Motor neuron (in vitro differentiated cells): Measurements from ENCODE around the gene LNP1. TPM values are rescaled to one million over a fixed set of nuclear protein-coding genes. Genes with fewer than 3 reads are reported as not detected.

Experiments used
- ATAC-seq, 8 experiments: fragments of 200-7000 bp; cut with Tn5 transposase; replicated peaks in 6 of 8; 2 replicates each; pipeline ENCODE4 v1.8.0; 2021; ENCODE audit warnings: mild to moderate bottlenecking in 8 of 8, moderate library complexity in 8 of 8
- H3K27ac ChIP-seq, 2 donors: fragments of 250-450 bp; sonication (Bioruptor Pico); 2 replicates each; pipeline ENCODE4 v1.9.0; 2021; ENCODE audit warnings: antibody characterized with exemption in 2 of 2, mild to moderate bottlenecking in 2 of 2, moderate library complexity in 1 of 2
- H3K4me1 ChIP-seq, 2 donors: fragments of 250-450 bp; sonication (Bioruptor Pico); replicated peaks in 1 of 2; 2 replicates each; pipeline ENCODE4 v1.6.1; 2021; ENCODE audit warnings: antibody characterized with exemption in 2 of 2, mild to moderate bottlenecking in 2 of 2, moderate library complexity in 1 of 2
- H3K4me3 ChIP-seq, 5 donors: fragments of 250-450 bp; sonication (Bioruptor Pico); 2 replicates each; pipeline ENCODE4 v1.9.0; 2021; ENCODE audit warnings: antibody characterized with exemption in 5 of 5, mild to moderate bottlenecking in 5 of 5, moderate library complexity in 4 of 5
- WGBS, 10 experiments: fragments of 450-650 bp; shearing (Covaris generic); methylation state at CpG; one replicate each; pipeline ENCODE4 v1.0.0; 2022; 5-methylcytosine and 5-hydroxymethylcytosine counted together
- in situ Hi-C, 9 experiments: fragments of 400-800 bp; cut with MboI; loops; one replicate each; pipeline ENCODE4 v1.15.0; 2021; ENCODE audit warnings: low sequenced_read_pairs in 9 of 9, low pct_unique_long_range_greater_than_20kb in 2 of 9; ENCODE audit not compliant: unreplicated experiment in 9 of 9
- total RNA-seq, 8 experiments: library from RNA; unstranded; fragments of 300-600 nt; gene quantifications; 2 replicates each; pipeline versions ENCODE4 v1.2.3 to v1.2.4, GENCODE V29; 2022

LNP1 gene
- total RNA-seq, 8 experiments from 2014 or later, result 1.1 to 18.3 (median 10.7) TPM

DNA sequence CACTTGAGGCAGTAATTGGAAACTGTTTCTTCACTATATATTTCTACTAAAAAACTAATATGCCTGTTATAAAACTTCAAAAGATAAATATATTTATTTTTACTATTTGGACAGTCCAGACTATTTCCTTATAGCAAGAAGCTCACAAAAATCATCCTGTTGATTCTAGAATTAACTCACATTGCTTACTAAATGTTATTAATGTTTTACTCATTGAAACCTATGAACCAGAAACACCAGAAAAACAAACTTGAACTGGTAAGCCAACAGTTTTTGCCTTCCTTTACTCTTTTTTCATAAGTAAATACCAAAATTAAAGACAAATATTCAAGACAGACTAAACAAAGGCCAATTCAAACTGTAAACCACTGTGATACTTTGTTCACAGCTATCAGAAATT lies 26.8 kb upstream of the LNP1 start:
- Histone ChIP-seq H3K27ac (no peak overlapping the region), H3K4me3 (no peak overlapping the region), H3K4me1 (no peaks in the 10 kb centered on the region)
- in situ Hi-C loops, result no loop called here
- no peak for ATAC-seq

DNA sequence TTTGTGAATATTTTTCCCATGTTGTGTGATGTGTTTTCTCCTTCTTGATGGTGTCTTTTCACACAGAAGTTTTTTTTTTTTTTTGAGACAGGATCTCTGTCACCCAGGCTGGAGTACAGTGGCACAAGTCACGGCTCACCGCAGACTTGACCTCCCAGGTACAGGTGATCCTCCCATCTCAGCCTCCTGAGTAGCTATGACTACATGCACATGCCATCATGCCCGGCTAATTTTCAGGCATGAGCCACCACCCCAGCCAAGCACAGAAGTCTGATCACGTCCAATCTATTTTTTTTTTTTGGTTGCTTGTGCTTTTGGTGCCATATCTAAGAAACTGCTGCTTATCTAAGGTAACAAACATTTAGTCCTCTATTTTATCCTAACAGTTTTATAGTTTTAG lies 25.0 kb upstream of the LNP1 start:
- ATAC-seq, result no peak
- Histone ChIP-seq H3K27ac (no peak overlapping the region), H3K4me1 (no peaks in the 10 kb centered on the region), H3K4me3 (no peak overlapping the region)
- 85 to 100% (median 100%) methylated on average over 1 to 4 of the region's 4 CpGs; no CpG with 5 or more reads in 2 of the 10 experiments for WGBS, 10 experiments
- in situ Hi-C loops, result no loop called here

DNA sequence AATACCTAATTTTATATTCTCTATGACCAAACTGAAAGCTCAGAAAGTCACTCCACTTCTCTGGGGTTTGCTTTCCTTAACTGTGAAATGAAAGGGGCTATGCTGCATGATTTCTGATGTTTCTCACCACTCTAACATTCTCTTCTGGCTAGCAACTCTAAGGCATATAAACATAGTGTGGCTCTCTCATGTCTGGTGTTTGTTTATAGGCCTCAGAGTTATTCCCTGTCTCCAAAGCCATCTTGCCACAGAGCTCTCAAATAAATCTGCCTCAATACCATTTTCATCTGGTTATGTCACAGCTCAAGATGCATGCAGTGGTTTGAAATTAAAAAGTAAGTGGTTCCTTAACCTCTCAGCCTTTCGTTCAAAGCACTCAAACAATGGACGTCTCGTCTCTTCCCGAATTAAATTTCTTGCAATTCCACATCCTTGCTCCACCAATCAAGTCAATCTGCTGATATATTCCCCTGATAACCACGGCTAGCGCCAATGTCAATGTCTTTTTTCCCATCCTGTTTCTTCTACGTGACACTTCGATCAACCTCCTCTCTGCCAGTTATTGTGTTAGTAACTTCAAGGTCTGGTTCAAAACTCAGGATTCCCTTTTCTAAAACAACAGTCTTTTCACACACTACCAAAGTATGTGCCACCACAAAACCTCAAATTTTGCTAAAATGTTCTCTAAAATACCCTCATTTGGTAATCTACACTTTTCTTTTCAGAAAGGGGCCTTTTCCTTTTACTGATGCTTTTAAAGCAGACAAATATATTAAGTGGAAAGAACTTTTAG lies 16.4 kb upstream of the LNP1 start:
- ATAC-seq, result peak in 1 of 8 experiments; percentile 54
- Histone ChIP-seq H3K4me1 (no peaks in the 10 kb centered on the region), H3K27ac (no peak overlapping the region), H3K4me3 (no peak overlapping the region)
- in situ Hi-C loops, result no loop called here
- 79 to 93% (median 89%) methylated on average over 4 to 8 of the region's 8 CpGs; no CpG with 5 or more reads in 1 of the 10 experiments for WGBS, 10 experiments

GRCh38 chr3:100386437-100387074 lies 14.8 kb upstream of the LNP1 start:
- ATAC-seq, result peak in 1 of 8 experiments; percentile 58
- H3K27ac ChIP-seq, result no peak overlapping the region
- in situ Hi-C loops, result no loop called here

DNA sequence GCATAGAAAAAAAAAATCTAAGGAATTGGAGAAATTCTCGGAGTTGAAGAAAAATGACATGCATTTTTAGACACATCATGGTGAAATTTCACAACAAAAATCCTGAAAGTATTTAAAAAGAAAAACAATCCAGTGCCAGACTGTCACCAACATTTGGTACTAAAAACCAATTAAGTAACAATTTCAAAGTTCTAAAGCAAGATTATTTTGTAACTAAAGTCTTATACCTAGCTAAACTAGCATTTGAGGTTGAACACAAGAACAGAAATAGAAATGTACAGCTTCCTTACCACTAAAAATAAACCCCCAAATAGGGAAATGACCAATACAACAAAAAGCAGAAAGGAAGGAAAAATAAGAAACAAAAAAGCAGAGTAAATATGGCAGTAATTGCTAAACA lies 12.3 kb upstream of the LNP1 start:
- WGBS, 10 experiments, result 83 to 100% (median 100%) methylated on average over 1 of the region's 1 CpG; no CpG with 5 or more reads in 1 of the 10 experiments
- in situ Hi-C loops, result no loop called here

More at GRCh38 chr3:100386437-100387074, 14.8 kb upstream of the LNP1 start:
- no peak overlapping the region for H3K4me3 ChIP-seq
- no peaks in the 10 kb centered on the region for H3K4me1 ChIP-seq

DNA sequence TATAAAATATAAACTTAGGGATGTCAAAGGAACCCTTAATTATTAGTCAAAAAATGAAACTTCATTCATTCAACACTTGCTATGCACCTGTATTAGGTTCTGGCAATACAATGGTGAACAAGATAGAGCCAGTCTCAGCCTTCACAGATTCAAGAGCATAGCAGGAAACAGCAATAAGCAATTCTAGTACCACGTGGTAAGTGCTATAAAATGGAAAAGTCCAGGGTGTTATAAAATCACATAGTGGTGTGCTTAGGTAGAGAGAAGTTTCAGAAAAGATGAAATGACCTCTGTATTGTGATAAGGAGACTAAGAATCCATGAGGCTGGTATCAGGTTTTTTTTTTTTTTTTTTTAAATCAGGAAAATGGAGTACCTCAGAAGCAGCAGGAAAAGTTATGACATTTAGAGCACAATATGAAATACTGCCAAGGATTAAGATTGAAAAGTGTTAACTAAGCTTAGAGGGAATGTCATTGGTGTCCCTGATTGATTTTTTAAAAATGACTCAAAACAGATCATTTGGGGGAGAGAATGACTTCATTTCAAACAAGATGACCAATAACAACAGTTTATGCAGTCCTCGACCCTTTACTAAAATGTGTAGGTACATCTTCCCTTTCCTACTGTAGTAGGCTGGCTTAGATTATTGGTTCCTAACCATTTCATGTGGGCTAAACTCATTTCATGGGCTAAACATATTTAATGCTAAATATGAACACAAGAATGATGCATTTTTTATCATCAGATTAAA lies 5.5 kb upstream of the LNP1 start:
- ATAC-seq, result no peak
- peaks cover 3 to 7% of the 10 kb centered on the region in 2 donors for H3K4me1 ChIP-seq
- 27 to 100% (median 88%) methylated on average over 1 to 2 of the region's 2 CpGs for WGBS, 10 experiments
- in situ Hi-C loops, result no loop called here
- H3K27ac ChIP-seq, result no peak overlapping the region
- H3K4me3 ChIP-seq, result no peak overlapping the region

More for the DNA sequence above, 12.3 kb upstream of the LNP1 start:
- H3K27ac ChIP-seq, result no peak overlapping the region
- H3K4me3 ChIP-seq, result no peak overlapping the region
- ATAC-seq, result no peak
- H3K4me1 ChIP-seq, result no peaks in the 10 kb centered on the region

- no peak overlapping the region for H3K27ac ChIP-seq
Observed at GRCh38 chr3:100396967-100397366, 4.4 kb upstream of the LNP1 start.

GRCh38 chr3:100399341-100400071 lies 1.8 kb upstream of the LNP1 start:
- ATAC-seq, result no peak
- peaks cover 3 to 14% of the 10 kb centered on the region in 2 donors for H3K4me1 ChIP-seq
- WGBS, 10 experiments, result 10 to 61% (median 45%) methylated on average over 2 to 9 of the region's 9 CpGs; no CpG with 5 or more reads in 2 of the 10 experiments
- peak overlapping the region in 1 of 2 donors; percentile 93 for H3K27ac ChIP-seq
- in situ Hi-C loops, result no loop called here
- peak overlapping the region; percentile 55 to 97 (median 79) for H3K4me3 ChIP-seq

More at GRCh38 chr3:100396967-100397366, 4.4 kb upstream of the LNP1 start:
- WGBS, 10 experiments, result 73 to 100% (median 93%) methylated on average over 1 to 2 of the region's 2 CpGs; no CpG with 5 or more reads in 3 of the 10 experiments
- no peak for ATAC-seq
- in situ Hi-C loops, result no loop called here
- no peak overlapping the region for H3K4me3 ChIP-seq
- H3K4me1 ChIP-seq, result peaks cover 3 to 7% of the 10 kb centered on the region in 2 donors

GRCh38 chr3:100400419-100400779 lies 940 bp upstream of the LNP1 start:
- ATAC-seq, result peak; percentile 7 to 20 (median 14)
- in situ Hi-C loops, result no loop called here
- H3K4me3 ChIP-seq, result peak overlapping the region; percentile 55 to 97 (median 79)
- H3K4me1 ChIP-seq, result peaks cover 3 to 15% of the 10 kb centered on the region in 2 donors
- peak overlapping the region; percentile 88 to 93 for H3K27ac ChIP-seq
- 0 to 2% (median 0%) methylated on average over 1 to 16 of the region's 22 CpGs; no CpG with 5 or more reads in 5 of the 10 experiments for WGBS, 10 experiments

DNA sequence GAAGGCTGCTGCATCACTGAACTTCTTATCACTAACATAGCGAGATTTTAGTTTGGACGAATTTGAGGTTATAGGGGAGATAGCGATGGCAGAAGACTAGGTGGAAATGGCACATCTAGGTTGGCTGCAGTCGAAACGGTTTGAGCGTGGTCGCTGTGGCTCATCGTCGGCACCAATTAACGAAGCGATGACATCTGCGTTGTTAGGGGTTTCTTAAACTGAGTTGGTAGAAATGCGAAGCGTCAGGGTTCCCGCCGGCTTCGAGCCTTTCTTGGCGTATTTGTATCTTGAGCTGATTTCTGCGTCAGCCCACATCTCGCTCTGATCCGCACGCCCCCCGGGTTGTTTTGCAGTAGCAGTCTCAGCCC lies 319 bp downstream of the LNP1 start:
- WGBS, 10 experiments, result 0 to 16% (median 2%) methylated on average over 3 to 23 of the region's 23 CpGs
- ATAC-seq, result peak in 7 of 8 experiments; percentile 1 to 25 (median 8)
- H3K27ac ChIP-seq, result peak overlapping the region; percentile 88 to 93
- in situ Hi-C loops, result no loop called here
- H3K4me3 ChIP-seq, result peak overlapping the region; percentile 55 to 97 (median 79)
- peaks cover 3 to 15% of the 10 kb centered on the region in 2 donors for H3K4me1 ChIP-seq

GRCh38 chr3:100402256-100402655 lies 917 bp downstream of the LNP1 start:
- H3K4me3 ChIP-seq, result peak overlapping the region; percentile 55 to 97 (median 79)
- H3K27ac ChIP-seq, result peak overlapping the region; percentile 88 to 93

GRCh38 chr3:100402891-100403290 lies 1.6 kb downstream of the LNP1 start:
- 0 to 85% (median 30%) methylated on average over 1 to 2 of the region's 2 CpGs for WGBS, 10 experiments
- Histone ChIP-seq H3K4me3 (peak overlapping the region; percentile 55 to 97 (median 79)), H3K27ac (no peak overlapping the region), H3K4me1 (peaks cover 3 to 15% of the 10 kb centered on the region in 2 donors)
- no peak for ATAC-seq
- in situ Hi-C loops, result no loop called here

More at GRCh38 chr3:100402256-100402655, 917 bp downstream of the LNP1 start:
- peaks cover 3 to 15% of the 10 kb centered on the region in 2 donors for H3K4me1 ChIP-seq
- in situ Hi-C loops, result no loop called here
- 0 to 8% (median 0%) methylated on average over 1 to 2 of the region's 2 CpGs; no CpG with 5 or more reads in 1 of the 10 experiments for WGBS, 10 experiments
- ATAC-seq, result no peak
